T follicular helper cell (primary cell): Measurements from ENCODE around the gene CWH43.
"Not testable (repeated sequence)": the region's sequence is repeated elsewhere in the genome, so short reads cannot be mapped to it uniquely, and the experiment has no call there.

Experiments used
- DNase-seq: peaks from one replicate; pipeline ENCODE4 v3.0.0-alpha.2; 2020; ENCODE audit warnings: low read depth

CWH43 gene

DNA sequence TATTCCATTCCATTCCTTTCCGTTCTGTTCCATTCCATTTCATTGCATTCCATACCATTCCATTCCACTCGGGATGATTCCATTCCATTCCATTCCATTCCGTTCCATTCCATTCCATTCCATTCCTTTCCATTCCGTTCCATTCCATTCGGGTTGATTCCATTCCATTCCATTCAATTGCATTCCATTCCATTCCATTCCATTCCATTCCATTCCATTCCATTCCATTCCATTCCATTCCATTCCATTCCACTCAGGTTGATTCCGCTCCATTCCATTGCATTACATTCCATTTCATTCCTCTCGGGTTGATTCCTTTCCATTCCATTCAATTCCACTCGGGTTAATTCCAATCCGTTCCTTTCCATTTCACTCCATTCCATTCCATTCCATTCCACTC, 111.0 kb downstream of the CWH43 start:
- not testable (repeated sequence) for DNase-seq

DNA sequence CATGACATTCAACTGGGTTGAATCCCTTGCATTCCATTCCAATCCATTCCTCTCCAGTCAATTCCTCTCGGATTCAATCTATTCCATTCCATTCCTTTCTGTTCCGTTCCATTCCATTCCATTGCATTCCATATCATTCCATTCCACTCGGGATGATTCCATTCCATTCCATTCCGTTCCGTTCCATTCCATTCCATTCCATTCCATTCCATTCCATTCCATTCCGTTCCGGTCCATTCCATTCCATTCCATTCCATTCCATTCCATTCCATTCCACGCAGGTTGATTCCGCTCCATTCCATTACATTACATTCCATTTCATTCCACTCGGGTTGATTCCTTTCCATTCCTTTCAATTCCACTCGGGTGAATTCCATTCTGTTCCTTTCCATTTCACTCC, 111.4 kb downstream of the CWH43 start:
- DNase-seq = not testable (repeated sequence)

DNA sequence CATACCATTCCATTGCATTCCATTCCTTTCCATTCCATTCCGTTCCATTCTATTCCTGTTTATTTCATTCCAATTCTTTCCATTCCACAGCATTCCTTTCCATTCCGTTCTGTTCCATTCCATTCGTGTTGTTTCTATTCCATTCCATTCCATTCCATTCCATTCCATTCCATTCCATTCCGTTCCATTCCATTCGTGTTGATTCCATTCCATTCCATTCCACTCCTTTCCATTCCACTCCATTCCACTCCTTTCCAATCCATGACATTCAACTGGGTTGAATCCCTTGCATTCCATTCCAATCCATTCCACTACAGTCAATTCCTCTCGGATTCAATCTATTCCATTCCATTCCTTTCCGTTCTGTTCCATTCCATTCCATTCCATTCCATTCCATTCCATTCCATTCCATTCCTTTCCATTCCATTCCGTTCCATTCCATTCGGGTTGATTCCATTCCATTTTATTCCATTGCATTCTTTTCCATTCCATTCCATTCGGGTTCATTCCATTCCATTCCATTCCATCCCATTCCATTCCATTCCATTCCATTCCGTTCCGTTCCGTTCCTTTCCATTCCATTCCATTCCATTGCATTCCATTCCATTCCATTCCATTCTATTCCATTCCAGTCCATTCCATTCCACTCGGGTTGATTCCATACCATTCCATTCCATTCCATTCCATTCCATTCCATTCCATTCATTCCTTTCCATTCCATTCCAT, 112.1 kb downstream of the CWH43 start:
- not testable (repeated sequence) for DNase-seq

GRCh38 chr4:49099831-49100444, 113.9 kb downstream of the CWH43 start:
- DNase-seq = not testable (repeated sequence)

GRCh38 chr4:49102344-49102898, 116.3 kb downstream of the CWH43 start:
- DNase-seq = not testable (repeated sequence)

- not testable (repeated sequence) for DNase-seq
Observed at GRCh38 chr4:49103436-49104136, 117.5 kb downstream of the CWH43 start.

GRCh38 chr4:49104231-49104930, 118.3 kb downstream of the CWH43 start:
- DNase-seq = not testable (repeated sequence)

GRCh38 chr4:49105248-49105904, 119.3 kb downstream of the CWH43 start:
- not testable (repeated sequence) for DNase-seq

- not testable (repeated sequence) for DNase-seq
Observed at GRCh38 chr4:49107262-49107661, 121.2 kb downstream of the CWH43 start.

GRCh38 chr4:49108183-49108978, 122.3 kb downstream of the CWH43 start:
- not testable (repeated sequence) for DNase-seq

GRCh38 chr4:49109567-49110166, 123.6 kb downstream of the CWH43 start:
- not testable (repeated sequence) for DNase-seq

GRCh38 chr4:49110579-49110978, 124.5 kb downstream of the CWH43 start:
- DNase-seq = not testable (repeated sequence)
